Measurements from ENCODE around the gene GGA3.

DNA sequence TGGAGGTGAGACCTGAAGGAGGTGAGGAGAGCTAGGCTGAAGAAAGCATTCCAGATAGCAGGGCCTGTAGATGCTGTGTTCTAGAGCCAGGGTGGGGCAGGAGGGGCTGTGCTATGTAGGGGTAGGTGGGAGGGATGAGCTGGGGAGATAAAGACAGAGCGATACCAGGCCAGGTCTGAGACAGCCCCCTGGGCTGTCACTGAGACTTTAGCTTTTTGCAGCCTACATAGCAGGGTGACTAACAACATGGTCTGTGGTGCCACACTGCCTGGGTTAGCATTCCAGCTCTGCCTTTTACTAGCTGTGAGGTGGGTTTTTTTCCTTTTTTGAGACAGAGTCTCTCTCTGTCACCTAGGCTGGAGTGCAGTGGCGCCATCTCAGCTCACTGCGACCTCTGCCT lies 41.6 kb downstream of the GGA3 start:
- TF ChIP-seq POLR2A (IDR thresholded peaks at IDR 0.05; ENCODE audit: low read length) (no peak), GATA1 (IDR thresholded peaks at IDR 0.05; ENCODE audit: low read depth, low read length) (no peak)
